Measurements from ENCODE around the gene EFHC1.

DNA sequence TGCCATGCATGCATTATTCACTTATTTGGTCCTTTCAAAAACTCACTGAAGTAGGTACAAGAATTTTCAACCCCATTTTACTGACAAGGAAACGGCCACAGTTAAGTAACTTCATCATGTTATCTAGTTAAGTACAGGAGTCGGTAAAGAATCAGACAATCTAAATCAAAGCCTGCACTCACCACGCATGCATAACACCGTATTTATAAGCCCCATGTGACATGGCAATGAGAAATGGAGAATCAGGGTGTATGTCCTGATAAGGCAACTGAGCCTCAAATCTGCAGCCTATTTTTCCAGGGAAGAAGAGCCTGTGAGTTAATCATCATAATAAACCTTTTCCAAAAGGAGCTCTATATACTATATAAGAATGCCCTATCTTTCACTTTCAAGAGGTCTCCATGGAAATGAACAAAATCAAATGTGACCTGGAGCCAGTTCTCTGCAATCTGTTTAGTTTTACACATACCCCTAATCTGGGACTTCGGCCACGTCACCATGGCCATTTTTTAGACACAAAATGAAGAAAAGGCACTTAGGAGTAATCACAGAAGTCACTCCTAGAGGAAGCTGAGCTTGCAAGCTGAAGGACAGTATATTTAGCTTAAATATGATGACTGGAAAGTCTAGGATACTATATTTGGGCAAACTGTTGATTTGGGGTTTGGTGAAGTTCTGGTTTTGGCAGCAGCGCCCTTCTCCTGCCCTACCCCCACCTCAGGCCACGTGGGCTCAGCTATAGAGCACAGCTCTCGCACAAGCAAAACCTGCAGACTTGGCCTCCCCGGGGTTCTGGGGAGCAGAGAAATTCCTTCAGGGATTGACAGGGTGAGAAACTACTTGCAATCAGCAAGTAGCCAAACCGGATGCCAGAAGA, 137.5 kb downstream of the EFHC1 start:
- TF ChIP-seq CTCF (IDR thresholded peaks at IDR 0.05) (no peak), EP300 (IDR thresholded peaks at IDR 0.05) (no peak), POLR2AphosphoS5 (IDR thresholded peaks at IDR 0.05) (no peak), POLR2A (IDR thresholded peaks at IDR 0.05) (no peak)
